K562 treated with DMSO at 1 percent for 48 hours (cell line): ENCODE results near the gene GEMIN8. TPM values are rescaled to one million over a fixed set of nuclear protein-coding genes. Genes with fewer than 3 reads are reported as not detected.

Experiments
- total RNA-seq: library from RNA; unstranded; fragments of 300-600 nt; gene quantifications from 2 replicates; pipeline ENCODE4 v1.2.3, GENCODE V29; 2022; ENCODE audit warnings: low replicate concordance; ENCODE audit errors: extremely low read depth

GEMIN8 gene, protein sequence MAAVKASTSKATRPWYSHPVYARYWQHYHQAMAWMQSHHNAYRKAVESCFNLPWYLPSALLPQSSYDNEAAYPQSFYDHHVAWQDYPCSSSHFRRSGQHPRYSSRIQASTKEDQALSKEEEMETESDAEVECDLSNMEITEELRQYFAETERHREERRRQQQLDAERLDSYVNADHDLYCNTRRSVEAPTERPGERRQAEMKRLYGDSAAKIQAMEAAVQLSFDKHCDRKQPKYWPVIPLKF
- not detected in 2 replicates for total RNA-seq

DNA sequence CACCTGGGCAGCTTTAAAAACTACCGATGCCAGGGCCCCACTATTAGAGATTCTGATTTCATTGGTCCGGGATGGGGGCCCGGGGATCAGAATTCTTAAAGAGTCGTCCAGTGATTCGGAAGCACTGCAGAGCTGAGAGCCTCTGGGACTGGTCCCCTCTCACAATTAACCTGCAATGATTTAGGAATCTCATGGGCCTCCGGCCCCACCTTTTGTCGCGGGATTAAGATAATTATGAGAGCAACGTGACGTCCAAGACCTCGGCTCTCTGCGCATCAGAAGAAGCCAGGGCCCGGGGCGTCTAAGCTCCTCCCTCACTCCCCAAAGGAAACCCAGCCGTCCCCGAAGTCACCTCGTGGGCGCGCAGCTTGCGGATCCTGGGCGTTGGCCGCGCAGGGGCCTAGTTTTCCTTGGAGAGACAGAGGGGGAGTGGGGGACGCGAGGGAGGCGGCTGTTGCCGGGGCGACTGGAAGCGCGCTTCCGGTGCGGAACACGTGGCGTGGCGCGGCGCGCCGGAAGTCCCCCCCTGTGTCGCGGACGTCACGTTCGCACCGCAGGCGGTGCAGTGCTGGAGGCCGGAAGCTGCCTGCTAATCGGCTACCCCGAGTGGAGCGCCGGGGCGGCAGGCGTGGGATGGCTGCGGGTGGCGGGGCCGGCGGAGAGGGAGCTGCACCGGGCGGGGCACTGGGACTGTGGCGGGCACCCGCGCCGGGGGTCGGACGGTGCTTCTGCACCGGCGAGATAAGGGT is at the start of gene GEMIN8:
GEMIN8 (minus strand) TSS at position 468 of the 749 bp plus-strand sequence. CDS start 8,414 bp downstream, outside the sequence.

Other genes with a start within 250 kb of the GEMIN8 start
- not detected in 2 replicates for gene GPM6B, start 212.8 kb downstream of the GEMIN8 start, total RNA-seq